GM23338 (cell line): ENCODE results near the gene MFRP. TPM values are rescaled to one million over a fixed set of nuclear protein-coding genes. Genes with fewer than 3 reads are reported as not detected.
A peak's percentile ranks its signal among the peaks of the same experiment; 100 is the strongest.

Experiments used
- ATAC-seq: fragments of 200-7000 bp; cut with Tn5 transposase; 3 replicates; pipeline ENCODE4 v1.9.1; 2020
- DNase-seq: peaks from one replicate; pipeline ENCODE4 v3.0.0-alpha.2; 2015; ENCODE audit warnings: low spot score
- H2AFZ ChIP-seq: fragments of 200-600 bp; sonication (generic); 2 replicates; pipeline ENCODE4 v1.8.0; 2016; ENCODE audit warnings: antibody characterized with exemption, mild to moderate bottlenecking, moderate library complexity
- H3F3A ChIP-seq: fragments of 200-600 bp; sonication (generic); replicated peaks from 2 replicates; pipeline ENCODE4 v1.8.0; 2017; ENCODE audit warnings: antibody characterized with exemption, mixed run types, low read depth
- H3K27ac ChIP-seq: fragments of 200-600 bp; sonication (generic); 2 replicates; pipeline ENCODE4 v1.6.1; 2016; ENCODE audit warnings: low read depth
- H3K27me3 ChIP-seq: fragments of 200-600 bp; sonication (generic); 2 replicates; pipeline ENCODE4 v1.8.0; 2016; ENCODE audit warnings: mild to moderate bottlenecking, mixed run types, moderate library complexity; ENCODE audit not compliant: insufficient read depth
- H3K36me3 ChIP-seq: fragments of 200-600 bp; sonication (generic); 2 replicates; pipeline ENCODE4 v1.8.0; 2016; ENCODE audit warnings: mild to moderate bottlenecking; ENCODE audit not compliant: insufficient read depth
- H3K4me1 ChIP-seq: fragments of 200-600 bp; sonication (generic); 2 replicates; pipeline ENCODE4 v1.8.0; 2016; ENCODE audit warnings: mild to moderate bottlenecking, moderate library complexity; ENCODE audit not compliant: insufficient read depth
- H3K4me2 ChIP-seq: fragments of 200-600 bp; sonication (generic); 2 replicates; pipeline ENCODE4 v1.7.1; 2017; ENCODE audit warnings: mixed run types
- H3K4me3 ChIP-seq: fragments of 200-600 bp; sonication (generic); 2 replicates; pipeline ENCODE4 v1.6.1; 2016; ENCODE audit warnings: mixed run types
- H3K79me2 ChIP-seq: fragments of 200-600 bp; sonication (generic); replicated peaks from 2 replicates; pipeline ENCODE4 v1.8.0; 2017; ENCODE audit warnings: mild to moderate bottlenecking; ENCODE audit not compliant: insufficient read depth
- H3K9me2 ChIP-seq: fragments of 200-600 bp; sonication (generic); 2 replicates; pipeline ENCODE4 v1.8.0; 2017; ENCODE audit not compliant: insufficient read depth
- H4K20me1 ChIP-seq: fragments of 200-600 bp; sonication (generic); replicated peaks from 2 replicates; pipeline ENCODE4 v1.8.0; 2017; ENCODE audit warnings: mild to moderate bottlenecking; ENCODE audit not compliant: insufficient read depth
- H3K27ac Mint-ChIP-seq: 2 replicates; pipeline ENCODE4 v1.8.0; 2020; ENCODE audit warnings: inconsistent platforms, mild to moderate bottlenecking, moderate library complexity, mixed read lengths
- H3K27me3 Mint-ChIP-seq: 3 replicates; pipeline ENCODE4 v1.8.0; 2022; ENCODE audit warnings: low read depth, mild to moderate bottlenecking, moderate library complexity, mixed read lengths, inconsistent platforms; ENCODE audit not compliant: insufficient read depth, poor library complexity
- H3K36me3 Mint-ChIP-seq: 3 replicates; pipeline ENCODE4 v1.8.0; 2021; ENCODE audit warnings: low read depth, mild to moderate bottlenecking, inconsistent platforms, moderate library complexity, mixed read lengths
- H3K4me1 Mint-ChIP-seq: 3 replicates; pipeline ENCODE4 v1.8.0; 2020; ENCODE audit warnings: mild to moderate bottlenecking, inconsistent platforms, mixed read lengths
- H3K4me3 Mint-ChIP-seq: 3 replicates; pipeline ENCODE4 v1.8.0; 2021; ENCODE audit warnings: moderate library complexity, mild to moderate bottlenecking, inconsistent platforms, mixed read lengths
- H3K9me3 Mint-ChIP-seq: 3 replicates; pipeline ENCODE4 v1.8.0; 2020; ENCODE audit warnings: moderate library complexity, mild to moderate bottlenecking, inconsistent platforms, mixed read lengths
- CREB1 ChIP-seq: fragments of 250-450 bp; sonication (Bioruptor Pico); IDR thresholded peaks from 2 replicates; pipeline ENCODE4 v1.5.0; 2020; ENCODE audit warnings: low read depth, mild to moderate bottlenecking, moderate library complexity
- CTCF ChIP-seq, 2 experiments: fragments of 200-600 bp in 1 of 2; sonication (generic) in 1 of 2; conservative IDR thresholded peaks; 2 replicates each; pipeline versions ENCODE4 v1.5.1 to v1.6.1; 2016 to 2017; ENCODE audit warnings: antibody characterized with exemption in 2 of 2, low read depth in 2 of 2, mild to moderate bottlenecking in 2 of 2, moderate library complexity in 1 of 2
- EZH2 ChIP-seq: fragments of 200-600 bp; sonication (generic); IDR thresholded peaks from one replicate; pipeline ENCODE4 v1.8.0; 2017; ENCODE audit warnings: antibody characterized with exemption, mild to moderate bottlenecking, low read depth; ENCODE audit not compliant: unreplicated experiment
- NANOG ChIP-seq: IDR thresholded peaks from 2 replicates; pipeline ENCODE4 v1.6.1; 2016; ENCODE audit warnings: antibody characterized with exemption, borderline replicate concordance
- POLR2AphosphoS5 ChIP-seq: IDR thresholded peaks from 2 replicates; pipeline ENCODE4 v1.6.1; 2016; ENCODE audit warnings: antibody characterized with exemption, low read depth
- ZNF114 ChIP-seq: fragments of 250-450 bp; sonication (Bioruptor Pico); IDR thresholded peaks from 2 replicates; pipeline ENCODE4 v1.5.0; 2020; ENCODE audit warnings: mild to moderate bottlenecking, moderate library complexity
- ZNF331 ChIP-seq: fragments of 250-450 bp; sonication (Bioruptor Pico); IDR thresholded peaks from 2 replicates; pipeline ENCODE4 v1.5.0; 2020; ENCODE audit warnings: low read depth, mild to moderate bottlenecking, moderate library complexity
- ZNF462 ChIP-seq: fragments of 250-450 bp; sonication (Bioruptor Pico); IDR thresholded peaks from 2 replicates; pipeline ENCODE4 v1.5.0; 2020; ENCODE audit warnings: mild to moderate bottlenecking, moderate library complexity
- polyA plus RNA-seq: library from polyadenylated mRNA; unstranded; fragments of >200 nt; fragmentation: Nextera tagmentation; extraction: Ambion mirVana; gene quantifications from 2 replicates; pipeline ENCODE4 v1.2.1, GENCODE V29; 2016
- total RNA-seq: library from RNA; depleted of rRNA; stranded (reverse); fragments of >200 nt; shearing (Covaris generic); gene quantifications from 2 replicates; pipeline ENCODE4 v1.2.3, GENCODE V29; 2014
- TF ChIP-seq, protein P1 (sequence below): IDR thresholded peaks from one replicate; pipeline ENCODE4 v1.6.1; 2018; ENCODE audit warnings: antibody characterized with exemption; ENCODE audit not compliant: unreplicated experiment

Gene MFRP
- total and polyA plus RNA-seq, 2 experiments from 2014 or later = 0.03 TPM; not detected in 1

GRCh38 chr11:119380160-119380826 is 33.8 kb upstream of the MFRP start (continued):
- no peak for TF ChIP-seq ZNF462 (CRISPR knock-in tag)
- TF ChIP-seq ZNF331 = no peak

DNA sequence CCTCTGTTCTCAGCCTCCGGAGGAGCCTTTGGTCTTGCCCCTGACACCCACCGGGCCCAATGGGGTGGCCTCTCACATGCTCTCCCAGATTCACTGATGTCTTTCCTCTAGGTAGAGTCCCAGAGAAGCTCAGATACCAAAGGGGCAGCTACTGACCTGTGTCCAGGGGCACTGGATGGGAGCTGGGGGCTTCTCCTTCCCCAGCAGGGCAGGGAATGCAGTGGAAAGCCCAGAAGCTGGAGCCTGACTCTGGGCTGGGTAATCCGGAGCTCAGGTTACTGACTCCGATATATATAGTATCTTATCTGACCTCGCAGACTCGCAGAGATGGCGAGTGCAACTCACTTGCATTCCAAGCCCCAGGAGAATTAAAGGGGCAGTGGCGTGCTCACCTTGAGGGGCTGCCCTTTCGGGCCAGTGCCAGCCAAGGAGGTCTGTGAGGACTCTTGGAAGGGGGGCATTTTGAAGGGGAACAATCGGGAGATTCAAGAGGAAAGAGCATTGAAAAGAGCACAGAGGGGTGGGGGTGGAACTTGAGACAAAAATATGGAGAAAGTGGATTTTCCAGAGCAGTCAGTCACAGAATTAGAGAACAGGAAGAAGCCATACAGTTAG is 32.5 kb upstream of the MFRP start:
- no peak overlapping the region for H3K27ac Mint-ChIP-seq
- no peaks in the 10 kb centered on the region for H3K9me3 Mint-ChIP-seq
- Histone ChIP-seq H3K36me3 (no peaks in the 10 kb centered on the region), H3K4me2 (peak overlapping the region; percentile 50; the same call in 1 of the 2 replicates), H4K20me1 (no peaks in the 10 kb centered on the region), H3K9me2 (no peaks in the 10 kb centered on the region), H3F3A (peaks cover 10% of the 10 kb centered on the region; the same call in 1 of the 2 replicates), H3K27me3 (peaks cover 21% of the 10 kb centered on the region), H3K4me1 (peaks cover 51% of the 10 kb centered on the region), H3K27ac (no peak overlapping the region), H3K79me2 (no peaks in the 10 kb centered on the region), H3K4me3 (no peak overlapping the region), H2AFZ (no peak overlapping the region)
- peaks cover 32% of the 10 kb centered on the region for H3K27me3 Mint-ChIP-seq
- H3K4me1 Mint-ChIP-seq = peaks cover 53% of the 10 kb centered on the region
- no peak overlapping the region; the same call in 2 of the 3 replicates for H3K4me3 Mint-ChIP-seq
- no peak for TF ChIP-seq NANOG
- TF ChIP-seq ZNF331 = no peak
- TF ChIP-seq, protein P1, sequence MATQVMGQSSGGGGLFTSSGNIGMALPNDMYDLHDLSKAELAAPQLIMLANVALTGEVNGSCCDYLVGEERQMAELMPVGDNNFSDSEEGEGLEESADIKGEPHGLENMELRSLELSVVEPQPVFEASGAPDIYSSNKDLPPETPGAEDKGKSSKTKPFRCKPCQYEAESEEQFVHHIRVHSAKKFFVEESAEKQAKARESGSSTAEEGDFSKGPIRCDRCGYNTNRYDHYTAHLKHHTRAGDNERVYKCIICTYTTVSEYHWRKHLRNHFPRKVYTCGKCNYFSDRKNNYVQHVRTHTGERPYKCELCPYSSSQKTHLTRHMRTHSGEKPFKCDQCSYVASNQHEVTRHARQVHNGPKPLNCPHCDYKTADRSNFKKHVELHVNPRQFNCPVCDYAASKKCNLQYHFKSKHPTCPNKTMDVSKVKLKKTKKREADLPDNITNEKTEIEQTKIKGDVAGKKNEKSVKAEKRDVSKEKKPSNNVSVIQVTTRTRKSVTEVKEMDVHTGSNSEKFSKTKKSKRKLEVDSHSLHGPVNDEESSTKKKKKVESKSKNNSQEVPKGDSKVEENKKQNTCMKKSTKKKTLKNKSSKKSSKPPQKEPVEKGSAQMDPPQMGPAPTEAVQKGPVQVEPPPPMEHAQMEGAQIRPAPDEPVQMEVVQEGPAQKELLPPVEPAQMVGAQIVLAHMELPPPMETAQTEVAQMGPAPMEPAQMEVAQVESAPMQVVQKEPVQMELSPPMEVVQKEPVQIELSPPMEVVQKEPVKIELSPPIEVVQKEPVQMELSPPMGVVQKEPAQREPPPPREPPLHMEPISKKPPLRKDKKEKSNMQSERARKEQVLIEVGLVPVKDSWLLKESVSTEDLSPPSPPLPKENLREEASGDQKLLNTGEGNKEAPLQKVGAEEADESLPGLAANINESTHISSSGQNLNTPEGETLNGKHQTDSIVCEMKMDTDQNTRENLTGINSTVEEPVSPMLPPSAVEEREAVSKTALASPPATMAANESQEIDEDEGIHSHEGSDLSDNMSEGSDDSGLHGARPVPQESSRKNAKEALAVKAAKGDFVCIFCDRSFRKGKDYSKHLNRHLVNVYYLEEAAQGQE = no peak
- no peak for TF ChIP-seq ZNF114 (CRISPR knock-in tag)
- no peak for TF ChIP-seq EZH2
- no peak for TF ChIP-seq CREB1
- no peak for TF ChIP-seq CTCF (conservative IDR thresholded peaks at IDR 0.05; ENCODE audit: low read depth in 2 of 2)
- TF ChIP-seq POLR2AphosphoS5 = no peak
- H3K36me3 Mint-ChIP-seq = no peaks in the 10 kb centered on the region
- DNase-seq (peak; percentile 43), ATAC-seq (peak; percentile 0; the same call in 1 of the 3 replicates)
